HG02938 (cell line): ENCODE measurements around the gene TMEM97.

ENCODE experiments used
- ATAC-seq: cut with Tn5 transposase; IDR thresholded peaks from one replicate; pipeline ENCODE4 v1.9.1; 2021; ENCODE audit warnings: mild to moderate bottlenecking, moderate library complexity; ENCODE audit not compliant: unreplicated experiment

The TMEM97 gene

DNA sequence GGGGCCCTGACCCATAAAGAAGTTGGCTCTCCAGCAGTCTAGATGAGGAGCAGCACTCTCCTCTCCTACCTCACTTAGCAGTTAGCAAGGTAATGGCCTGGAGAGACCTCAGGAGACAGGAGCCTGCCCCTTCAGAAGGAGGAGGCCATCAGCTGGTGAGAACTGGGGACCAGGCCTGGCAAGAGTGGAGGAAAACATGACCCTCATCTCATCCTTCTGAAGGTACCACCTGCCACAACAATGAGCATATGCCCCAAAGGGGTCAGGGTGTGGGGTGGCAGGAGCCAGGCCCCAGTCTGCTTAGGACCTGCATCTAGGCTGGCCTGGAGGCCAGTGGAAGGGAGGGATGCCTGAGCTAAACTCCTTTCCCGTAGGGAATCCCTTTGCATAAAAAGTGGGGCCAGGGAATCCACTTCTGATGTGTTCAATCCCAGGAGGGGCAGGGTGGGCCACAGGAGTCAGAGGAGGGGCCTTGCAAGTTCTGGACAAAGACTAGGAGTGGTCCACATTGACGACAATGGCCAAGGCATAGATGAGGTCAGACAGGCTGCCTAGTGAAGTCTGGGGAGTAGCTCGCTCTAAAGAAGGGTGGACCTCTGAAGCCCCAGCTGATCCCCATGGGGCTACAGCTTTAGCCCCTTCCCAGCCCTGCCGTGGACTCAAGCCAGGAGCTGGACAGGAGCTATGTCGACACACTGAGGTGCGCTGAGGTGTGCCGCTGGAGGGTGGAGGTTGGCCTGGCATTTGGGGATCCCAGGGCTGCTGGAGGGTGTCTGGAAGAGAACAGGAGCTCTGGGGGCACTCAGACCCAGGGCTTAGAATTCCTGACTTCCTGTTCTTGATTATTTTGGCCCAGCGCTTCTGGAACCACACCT is 45.0 kb downstream of the TMEM97 start:
- no peak for ATAC-seq

DNA sequence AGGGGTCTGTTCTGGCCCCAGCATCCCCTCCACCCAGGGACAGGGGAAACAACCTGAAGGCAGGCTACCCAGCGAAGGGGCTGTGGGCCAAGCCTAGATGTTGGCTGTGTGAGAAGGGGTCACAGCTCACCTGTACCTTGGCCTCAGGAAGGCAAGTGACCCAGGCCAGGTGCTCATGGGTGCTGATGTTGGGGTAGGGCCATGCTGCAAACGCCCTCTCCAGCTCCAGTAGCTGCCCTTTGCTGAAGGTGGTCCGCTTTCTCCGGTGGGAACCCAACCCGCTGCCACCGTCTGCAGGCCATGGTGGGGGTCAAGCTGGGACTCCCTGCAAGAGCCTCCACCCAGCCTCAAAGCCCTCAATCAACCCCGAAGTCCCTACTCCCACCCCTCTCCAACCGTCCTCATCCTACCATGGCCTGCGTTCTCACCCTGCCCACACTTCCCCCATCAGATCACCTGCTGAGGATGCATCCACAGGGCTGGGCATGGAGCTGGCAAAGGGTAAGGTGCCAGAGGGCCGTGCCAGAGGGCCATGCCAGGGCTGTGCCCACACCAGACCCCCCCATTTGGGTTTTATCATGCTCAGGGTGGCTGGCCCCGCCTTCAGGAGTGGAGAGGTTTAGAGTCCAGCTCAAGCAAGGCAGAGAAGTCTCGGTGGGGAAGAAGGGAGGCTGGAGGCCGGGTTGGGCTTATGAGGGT is 45.8 kb downstream of the TMEM97 start, which contains the start of gene SEBOX:
SEBOX (minus strand) TSS at position 535 of the 699 bp plus-strand sequence; CDS start at position 487, 48 bp downstream.
- no peak for ATAC-seq

DNA sequence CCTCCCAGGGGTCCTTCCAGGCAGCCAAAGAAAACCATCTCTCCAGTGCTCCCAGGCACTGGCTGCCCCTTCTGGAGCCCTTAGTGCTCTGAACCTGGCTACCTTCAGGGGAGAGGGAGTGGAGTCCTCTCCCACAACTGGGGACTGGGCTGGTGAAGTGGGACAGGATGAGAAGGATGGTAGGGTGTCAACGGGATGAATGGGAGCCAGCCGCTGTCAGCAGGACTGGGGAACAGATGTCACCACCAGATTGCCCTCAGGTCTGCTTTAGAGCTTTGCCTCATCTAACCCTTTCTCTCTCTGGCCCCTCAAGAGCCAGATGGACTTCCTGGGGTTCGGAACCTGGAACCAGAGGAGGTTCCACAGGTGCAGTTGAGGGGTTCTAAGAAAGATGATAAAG is 46.5 kb downstream of the TMEM97 start:
- ATAC-seq, result no peak

DNA sequence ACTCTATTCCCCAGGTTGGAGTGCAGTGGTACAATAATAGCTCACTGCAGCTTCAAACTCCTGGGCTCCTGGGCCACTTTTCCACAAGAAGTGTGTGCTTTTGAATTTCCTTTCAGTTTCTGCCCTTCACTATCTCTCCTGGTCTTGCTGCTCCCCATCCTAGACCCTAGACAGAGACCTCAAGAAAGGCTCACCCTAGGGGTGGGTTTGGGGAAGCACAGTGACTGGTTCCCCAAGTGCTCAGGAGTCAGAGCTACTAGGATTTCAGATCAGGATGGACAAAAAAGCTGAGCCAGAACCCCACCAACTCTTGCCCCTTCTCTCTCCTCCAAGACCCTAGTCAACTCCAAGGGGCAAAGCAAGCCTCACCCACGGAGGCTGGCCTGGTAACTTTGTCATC is 47.6 kb downstream of the TMEM97 start:
- no peak for ATAC-seq

DNA sequence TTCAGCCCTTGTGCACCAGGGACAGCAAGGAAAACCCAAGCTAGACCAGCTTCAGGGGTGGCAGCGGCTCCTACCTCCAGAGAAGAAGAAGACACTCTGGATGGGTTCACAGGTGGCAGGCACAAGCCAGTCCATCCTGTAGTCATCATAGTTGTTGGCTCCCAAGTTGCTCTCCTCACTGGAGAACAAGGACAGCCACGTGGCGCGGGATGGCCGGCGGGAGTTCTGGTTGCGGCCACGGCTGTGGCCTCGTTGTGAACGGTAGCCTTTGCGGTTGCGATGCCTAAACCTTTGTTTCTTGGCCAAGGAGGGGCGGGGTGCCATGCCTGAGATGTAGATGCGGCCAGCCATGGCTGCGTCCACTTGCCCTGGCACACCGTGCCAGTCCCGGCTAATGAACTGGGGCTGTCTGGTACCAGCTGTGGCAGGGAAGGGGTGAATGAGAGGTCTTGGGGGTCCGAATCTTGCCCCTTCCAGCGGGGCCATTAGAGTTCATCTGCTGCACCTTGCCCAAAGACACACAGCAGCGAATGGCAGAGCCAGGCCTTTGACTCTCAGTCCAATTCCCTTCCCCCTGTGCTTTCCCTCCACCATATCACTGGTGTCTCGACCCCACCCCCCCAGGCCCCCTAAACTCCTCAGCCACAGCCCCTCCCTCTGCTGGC is 48.8 kb downstream of the TMEM97 start:
- no peak for ATAC-seq

DNA sequence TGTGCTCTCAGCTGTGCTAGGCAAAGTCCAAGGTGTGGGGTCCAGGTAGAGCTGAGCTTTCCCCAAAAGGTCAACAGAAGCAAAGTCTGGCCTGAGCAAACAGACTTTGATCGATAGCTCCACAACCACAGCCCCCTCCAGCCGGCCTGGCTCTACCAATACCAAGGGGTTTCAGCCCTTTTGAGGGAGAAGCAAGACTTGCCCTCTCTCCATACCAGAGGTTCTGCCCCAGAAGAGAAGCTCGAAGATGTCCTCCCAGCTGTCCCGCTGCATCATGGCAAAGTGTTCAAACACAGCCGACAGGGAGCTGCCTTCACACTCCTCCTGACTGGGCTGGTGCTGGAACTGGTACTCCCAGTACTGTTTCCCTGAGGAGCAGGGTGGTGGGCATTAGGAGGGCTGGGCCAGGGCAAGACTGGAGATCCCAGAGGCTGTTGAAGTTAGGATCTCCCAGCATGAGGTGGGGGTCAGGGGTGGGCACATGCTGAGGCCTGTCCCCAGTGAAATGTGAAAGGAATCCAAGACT is 49.4 kb downstream of the TMEM97 start:
- ATAC-seq, result no peak

DNA sequence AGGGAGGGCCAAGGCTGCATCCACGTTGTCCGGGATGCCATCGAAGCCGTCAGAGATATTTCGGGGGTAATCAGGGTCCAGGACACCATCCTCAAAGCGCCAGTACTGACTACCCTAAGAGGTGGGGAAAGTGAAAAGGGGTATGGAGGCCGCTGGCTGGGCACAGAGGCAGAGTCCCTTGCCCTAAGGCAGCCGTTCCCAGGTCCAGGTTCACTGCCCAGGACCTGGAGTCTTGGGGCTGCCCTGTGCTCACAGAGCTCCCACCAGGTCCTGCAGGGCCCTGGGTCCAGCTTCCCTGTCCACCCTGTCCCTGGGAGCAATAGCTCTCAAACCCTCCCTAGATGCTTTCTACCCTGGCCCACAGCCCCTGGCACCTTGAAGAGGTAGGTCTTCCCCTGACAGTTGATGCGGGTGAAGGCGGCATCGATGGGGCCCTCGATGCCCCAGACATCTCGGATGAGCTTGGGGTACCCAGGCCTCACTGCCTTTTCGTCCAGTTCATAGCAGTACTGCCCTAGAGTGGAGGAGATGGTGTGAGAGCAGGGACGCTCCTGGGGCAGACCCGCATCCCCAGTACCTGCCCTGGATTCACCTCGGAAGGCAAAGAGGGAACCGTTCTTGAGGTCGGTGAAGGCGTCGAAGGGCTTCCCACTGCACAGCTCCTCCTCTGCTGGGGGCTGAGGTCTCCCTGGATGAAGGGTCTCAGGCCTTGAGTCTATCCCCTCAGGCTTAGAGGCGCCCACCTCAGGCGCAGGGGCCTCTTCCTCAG is 50.1 kb downstream of the TMEM97 start:
- ATAC-seq, result no peak

DNA sequence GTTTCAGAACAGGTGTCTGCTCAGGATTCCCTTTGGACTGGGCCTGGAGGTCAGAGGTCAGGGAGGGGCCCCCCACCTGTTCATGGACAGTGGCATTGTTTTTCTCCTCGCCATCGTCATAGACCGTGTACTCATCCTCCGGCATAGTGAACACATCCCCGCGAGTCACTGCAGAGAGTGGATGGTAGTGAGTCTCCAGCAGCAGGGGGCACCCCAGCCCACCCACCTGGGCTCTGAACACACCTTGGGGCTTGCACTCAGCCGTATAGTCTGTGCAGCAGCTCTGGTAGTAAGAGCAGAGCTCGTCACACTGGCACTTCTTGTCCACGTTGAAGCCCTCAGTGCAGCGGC is 50.7 kb downstream of the TMEM97 start:
- no peak for ATAC-seq

DNA sequence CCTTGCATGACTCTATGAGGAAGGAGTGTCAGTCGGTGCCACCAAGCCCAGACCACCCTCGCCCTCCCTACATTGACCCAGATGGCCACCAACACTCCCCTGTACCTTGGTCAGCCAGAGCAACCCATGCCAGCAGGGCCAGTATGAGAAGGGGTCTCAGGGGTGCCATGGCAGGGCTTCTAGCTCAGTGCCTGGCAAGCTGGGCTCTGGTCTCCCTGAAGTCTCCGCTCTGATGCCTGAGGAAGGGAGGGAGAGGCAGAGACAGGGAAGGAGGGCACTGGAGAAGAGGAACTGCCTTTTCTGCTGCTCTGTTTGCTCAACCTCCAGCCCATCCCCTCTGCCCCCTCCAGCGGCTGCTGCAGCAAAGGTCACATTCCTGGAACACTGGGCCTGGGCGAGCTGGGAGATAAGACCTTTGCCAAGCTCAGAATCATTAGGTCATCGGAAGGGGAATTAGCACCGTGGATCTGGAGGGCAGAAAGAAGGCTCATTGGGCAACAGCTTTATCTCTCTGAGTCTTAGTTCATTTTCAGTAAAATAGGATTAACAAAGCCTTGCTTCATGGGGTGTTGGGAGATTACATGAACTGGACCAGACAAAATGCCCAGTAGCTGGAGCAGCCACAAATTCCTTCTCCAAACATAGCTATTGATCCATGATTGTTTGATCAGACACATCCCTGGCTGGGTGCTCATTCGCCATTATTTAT is 51.2 kb downstream of the TMEM97 start, which contains the start of gene VTN:
VTN (minus strand) TSS at position 273 of the 709 bp plus-strand sequence; CDS start at position 169, 104 bp downstream.
- no peak for ATAC-seq

DNA sequence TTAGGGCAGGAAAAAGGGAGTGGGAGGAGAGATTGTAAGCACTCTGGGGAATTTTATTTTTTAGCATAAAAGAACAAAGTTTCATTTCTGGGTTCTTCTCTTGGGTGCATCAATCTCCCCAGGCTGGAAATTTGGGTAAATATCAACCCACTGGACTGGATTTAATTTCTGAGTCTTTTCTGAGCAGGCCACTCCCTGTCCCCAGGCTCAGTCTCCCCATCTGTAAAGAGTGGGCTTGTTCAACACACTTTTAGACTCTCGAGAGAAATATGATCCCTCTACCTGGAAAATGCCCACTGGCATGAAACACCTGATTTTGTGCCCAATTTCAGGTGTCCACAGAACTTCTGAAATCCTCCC is 51.7 kb downstream of the TMEM97 start:
- no peak for ATAC-seq

DNA sequence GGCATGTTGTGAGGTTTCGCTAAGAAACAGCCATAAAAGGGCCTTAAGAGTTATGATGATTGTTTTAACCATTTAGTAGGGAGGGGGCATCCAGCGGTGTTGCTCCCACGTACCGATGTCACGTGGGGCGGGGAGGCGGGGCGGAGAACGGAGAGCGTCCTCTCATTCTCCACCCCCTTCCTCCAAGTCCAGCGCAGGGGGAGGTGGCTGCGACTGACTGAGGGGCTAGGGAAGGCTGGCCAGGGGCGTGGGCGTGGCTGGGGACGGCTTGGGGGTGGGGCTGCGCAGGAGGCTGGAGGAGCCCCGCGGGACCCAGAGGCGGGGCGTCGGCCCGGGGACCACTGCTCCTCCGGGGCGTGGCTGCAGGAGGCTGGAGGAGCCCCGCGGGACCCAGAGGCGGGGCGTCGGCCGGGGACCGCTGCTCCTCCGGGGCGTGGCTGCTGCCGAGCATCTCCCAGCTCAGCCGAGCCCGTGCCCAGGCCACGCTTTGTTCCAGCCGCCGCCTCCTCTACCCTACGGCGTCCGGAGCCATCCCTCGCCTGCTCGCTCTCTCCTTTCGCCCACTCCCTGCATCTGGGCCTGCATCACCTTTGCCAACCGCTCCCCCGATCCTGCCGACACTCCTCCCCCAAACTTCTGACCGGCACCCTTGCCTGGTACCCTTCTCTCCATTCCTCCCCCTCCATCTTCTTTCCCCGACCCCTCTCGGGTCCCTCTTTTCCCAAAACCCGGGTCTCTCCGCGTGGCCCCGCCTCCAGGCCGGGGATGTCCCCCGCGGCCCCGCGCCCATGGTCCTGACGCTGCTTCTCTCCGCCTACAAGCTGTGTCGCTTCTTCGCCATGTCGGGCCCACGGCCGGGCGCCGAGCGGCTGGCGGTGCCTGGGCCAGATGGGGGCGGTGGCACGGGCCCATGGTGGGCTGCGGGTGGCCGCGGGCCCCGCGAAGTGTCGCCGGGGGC is 52.5 kb downstream of the TMEM97 start, which contains the start of gene SARM1:
SARM1 (plus strand) TSS at position 450 of the 958 bp plus-strand sequence; CDS start at position 789, 339 bp downstream.
- peak; percentile 70 for ATAC-seq

DNA sequence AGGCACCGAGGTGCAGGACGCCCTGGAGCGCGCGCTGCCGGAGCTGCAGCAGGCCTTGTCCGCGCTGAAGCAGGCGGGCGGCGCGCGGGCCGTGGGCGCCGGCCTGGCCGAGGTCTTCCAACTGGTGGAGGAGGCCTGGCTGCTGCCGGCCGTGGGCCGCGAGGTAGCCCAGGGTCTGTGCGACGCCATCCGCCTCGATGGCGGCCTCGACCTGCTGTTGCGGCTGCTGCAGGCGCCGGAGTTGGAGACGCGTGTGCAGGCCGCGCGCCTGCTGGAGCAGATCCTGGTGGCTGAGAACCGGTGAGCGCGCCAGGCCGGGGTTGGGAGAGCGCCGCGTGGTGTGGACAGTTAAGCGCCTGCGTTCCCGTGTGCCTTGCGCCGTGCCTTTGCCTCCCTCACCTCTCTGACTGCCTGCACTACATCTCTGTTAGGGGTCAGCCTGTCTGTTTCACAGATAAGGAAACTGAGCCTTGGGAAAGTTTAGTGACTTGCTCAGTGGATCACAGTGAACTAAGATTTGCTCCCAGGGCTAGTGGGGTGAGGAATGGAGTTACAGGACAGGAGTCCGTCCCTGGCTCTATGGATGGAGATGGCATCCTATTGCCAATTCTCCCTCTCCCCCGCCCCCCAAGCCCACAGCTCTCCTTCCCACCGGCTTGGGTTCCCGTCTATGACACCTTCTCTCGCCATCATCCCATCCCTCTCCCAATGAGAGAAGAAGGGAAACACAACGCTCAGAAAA is 53.4 kb downstream of the TMEM97 start:
- ATAC-seq, result peak; percentile 24

DNA sequence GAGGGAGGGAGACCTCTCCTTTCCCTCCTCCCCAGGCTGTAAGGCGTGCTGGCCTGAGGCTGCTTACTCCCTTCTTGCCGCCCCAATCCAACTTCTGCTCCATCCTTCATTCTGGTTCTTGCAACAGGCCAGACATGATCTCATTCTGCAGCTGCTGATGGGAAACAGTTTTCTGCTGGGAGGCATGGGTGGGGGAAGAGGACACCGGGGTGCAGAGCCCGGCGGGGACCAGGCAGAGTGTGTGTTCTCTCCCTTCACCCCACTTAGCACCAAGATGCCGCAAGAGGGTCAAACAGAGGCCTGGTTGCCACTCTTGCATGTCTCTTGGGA is 53.9 kb downstream of the TMEM97 start:
- no peak for ATAC-seq
